ENCODE results near the gene DIPK1C. TPM values are rescaled to one million over a fixed set of nuclear protein-coding genes. Genes with fewer than 3 reads are reported as not detected.

Gene DIPK1C
- total RNA-seq, 1 experiment from 2014 or later: not detected

- Mint-ChIP-seq H3K36me3 (ENCODE audit: insufficient read depth, unreplicated experiment) (no peaks in the 10 kb centered on the region), H3K27ac (ENCODE audit: unreplicated experiment) (no peak overlapping the region), H3K9me3 (ENCODE audit: low read depth, unreplicated experiment) (no peaks in the 10 kb centered on the region), H3K4me3 (ENCODE audit: low read depth, unreplicated experiment) (no peak overlapping the region), H3K27me3 (ENCODE audit: unreplicated experiment) (peaks cover 10% of the 10 kb centered on the region), H3K4me1 (ENCODE audit: low read depth, unreplicated experiment) (no peaks in the 10 kb centered on the region)
- CTCF ChIA-PET: no interaction called here
- no peak for TF ChIP-seq CTCF (IDR thresholded peaks at IDR 0.05; ENCODE audit: unreplicated experiment)
- intact Hi-C loops (cut with micrococcal nuclease; ENCODE audit: unreplicated experiment): no loop called here
- no TSS peak for BruUV-seq (replicated peaks)
- DNase-seq: no peak
Measured at GRCh38 chr18:74482697-74483096, 25.6 kb upstream of the DIPK1C start.

- no peak for TF ChIP-seq CTCF (IDR thresholded peaks at IDR 0.05; ENCODE audit: unreplicated experiment)
- DNase-seq: no peak
Measured at GRCh38 chr18:74480149-74480651, 23.1 kb upstream of the DIPK1C start.

GRCh38 chr18:74479486-74480148 lies 22.5 kb upstream of the DIPK1C start:
- intact Hi-C loops (cut with micrococcal nuclease; ENCODE audit: unreplicated experiment): no loop called here
- Mint-ChIP-seq H3K27ac (ENCODE audit: unreplicated experiment) (no peak overlapping the region), H3K27me3 (ENCODE audit: unreplicated experiment) (no peaks in the 10 kb centered on the region), H3K36me3 (ENCODE audit: insufficient read depth, unreplicated experiment) (no peaks in the 10 kb centered on the region), H3K4me3 (ENCODE audit: low read depth, unreplicated experiment) (no peak overlapping the region), H3K9me3 (ENCODE audit: low read depth, unreplicated experiment) (no peaks in the 10 kb centered on the region), H3K4me1 (ENCODE audit: low read depth, unreplicated experiment) (no peaks in the 10 kb centered on the region)
- DNase-seq: no peak
- TF ChIP-seq CTCF (IDR thresholded peaks at IDR 0.05; ENCODE audit: unreplicated experiment): no peak
- CTCF ChIA-PET: no interaction called here
- no TSS peak for BruUV-seq (replicated peaks)

More at GRCh38 chr18:74480149-74480651, 23.1 kb upstream of the DIPK1C start:
- CTCF ChIA-PET: no interaction called here
- Mint-ChIP-seq H3K27me3 (ENCODE audit: unreplicated experiment) (no peaks in the 10 kb centered on the region), H3K4me1 (ENCODE audit: low read depth, unreplicated experiment) (no peaks in the 10 kb centered on the region), H3K9me3 (ENCODE audit: low read depth, unreplicated experiment) (no peaks in the 10 kb centered on the region), H3K27ac (ENCODE audit: unreplicated experiment) (no peak overlapping the region), H3K36me3 (ENCODE audit: insufficient read depth, unreplicated experiment) (no peaks in the 10 kb centered on the region), H3K4me3 (ENCODE audit: low read depth, unreplicated experiment) (no peak overlapping the region)
- intact Hi-C loops (cut with micrococcal nuclease; ENCODE audit: unreplicated experiment): no loop called here
- BruUV-seq (replicated peaks): no TSS peak

GRCh38 chr18:74478880-74479279 lies 21.8 kb upstream of the DIPK1C start:
- no peak overlapping the region for H3K27ac Mint-ChIP-seq (ENCODE audit: unreplicated experiment)
- no peaks in the 10 kb centered on the region for H3K36me3 Mint-ChIP-seq (ENCODE audit: insufficient read depth, unreplicated experiment)
- H3K4me1 Mint-ChIP-seq (ENCODE audit: low read depth, unreplicated experiment): no peaks in the 10 kb centered on the region
- no peak for DNase-seq
- H3K9me3 Mint-ChIP-seq (ENCODE audit: low read depth, unreplicated experiment): no peaks in the 10 kb centered on the region
- H3K27me3 Mint-ChIP-seq (ENCODE audit: unreplicated experiment): no peaks in the 10 kb centered on the region
- no TSS peak for BruUV-seq (replicated peaks)
- intact Hi-C loops (cut with micrococcal nuclease; ENCODE audit: unreplicated experiment): no loop called here
- no peak for TF ChIP-seq CTCF (IDR thresholded peaks at IDR 0.05; ENCODE audit: unreplicated experiment)
- no peak overlapping the region for H3K4me3 Mint-ChIP-seq (ENCODE audit: low read depth, unreplicated experiment)
- CTCF ChIA-PET: no interaction called here

All from Calu3 (cell line).